H9 (cell line): ENCODE results near the gene LRRC55. TPM values are rescaled to one million over a fixed set of nuclear protein-coding genes. Genes with fewer than 3 reads are reported as not detected.

Experiments used
- DNase-seq: peaks from one replicate; pipeline ENCODE4 v3.0.0-alpha.2; 2017
- H2AFZ ChIP-seq: one replicate; pipeline ENCODE4 v1.6.1; 2013; ENCODE audit warnings: mild to moderate bottlenecking, low read length, control low read depth, moderate library complexity
- H2AK5ac ChIP-seq: 2 replicates; pipeline ENCODE4 v1.6.1; 2013; ENCODE audit warnings: low read length, control low read depth, mixed read lengths; ENCODE audit not compliant: insufficient read length
- H2BK120ac ChIP-seq: one replicate; pipeline ENCODE4 v1.6.1; 2013; ENCODE audit warnings: low read depth, mild to moderate bottlenecking, low read length, control low read depth, inconsistent platforms; ENCODE audit not compliant: poor library complexity, severe bottlenecking
- H2BK12ac ChIP-seq: 2 replicates; pipeline ENCODE4 v1.6.1; 2013; ENCODE audit warnings: low read length, control low read depth, mixed read lengths, low read depth; ENCODE audit not compliant: insufficient read length
- H2BK15ac ChIP-seq: 2 replicates; pipeline ENCODE4 v1.6.1; 2013; ENCODE audit warnings: low read depth, low read length, control low read depth
- H2BK20ac ChIP-seq: one replicate; pipeline ENCODE4 v1.6.1; 2013; ENCODE audit warnings: low read depth, mild to moderate bottlenecking, low read length, control low read depth, inconsistent platforms; ENCODE audit not compliant: poor library complexity, severe bottlenecking
- H2BK5ac ChIP-seq: 2 replicates; pipeline ENCODE4 v1.6.1; 2013; ENCODE audit warnings: low read length, control low read depth, mixed read lengths; ENCODE audit not compliant: insufficient read length
- H3K14ac ChIP-seq: 2 replicates; pipeline ENCODE4 v1.6.1; 2013; ENCODE audit warnings: low read length, control low read depth; ENCODE audit not compliant: insufficient read depth
- H3K18ac ChIP-seq: 2 replicates; pipeline ENCODE4 v1.6.1; 2013; ENCODE audit warnings: low read depth, mild to moderate bottlenecking, mixed read lengths, low read length, control low read depth; ENCODE audit not compliant: insufficient read length
- H3K23ac ChIP-seq: 2 replicates; pipeline ENCODE4 v1.6.1; 2013; ENCODE audit warnings: low read length, control low read depth, mixed read lengths, low read depth; ENCODE audit not compliant: insufficient read length
- H3K23me2 ChIP-seq: 2 replicates; pipeline ENCODE4 v1.6.1; 2013; ENCODE audit warnings: low read depth, mild to moderate bottlenecking, mixed read lengths, low read length, control low read depth; ENCODE audit not compliant: insufficient read length, poor library complexity, severe bottlenecking
- H3K27ac ChIP-seq: 2 replicates; pipeline ENCODE4 v1.5.1; 2013; ENCODE audit warnings: low read length, control low read depth, mixed read lengths, low read depth; ENCODE audit not compliant: insufficient read length
- H3K27me3 ChIP-seq: 2 replicates; pipeline ENCODE4 v1.6.1; 2013; ENCODE audit warnings: low read length, control low read depth, inconsistent platforms; ENCODE audit not compliant: insufficient read depth
- H3K4ac ChIP-seq: 2 replicates; pipeline ENCODE4 v1.6.1; 2013; ENCODE audit warnings: low read depth, mild to moderate bottlenecking, control low read depth, inconsistent platforms, low read length, moderate library complexity
- H3K4me1 ChIP-seq: 2 replicates; pipeline ENCODE4 v1.6.1; 2013; ENCODE audit warnings: low read length, control low read depth, inconsistent platforms; ENCODE audit not compliant: insufficient read depth
- H3K4me2 ChIP-seq: 2 replicates; pipeline ENCODE4 v1.6.1; 2013; ENCODE audit warnings: low read length, control low read depth, mixed read lengths; ENCODE audit not compliant: insufficient read length, insufficient read depth
- H3K56ac ChIP-seq: 2 replicates; pipeline ENCODE4 v1.6.1; 2013; ENCODE audit warnings: low read depth, mild to moderate bottlenecking, mixed read lengths, low read length, control low read depth; ENCODE audit not compliant: insufficient read length
- H3K79me1 ChIP-seq: 2 replicates; pipeline ENCODE4 v1.6.1; 2013; ENCODE audit warnings: low read depth, mild to moderate bottlenecking, moderate library complexity, low read length, control low read depth, inconsistent platforms; ENCODE audit not compliant: insufficient read depth, poor library complexity, severe bottlenecking
- H3K79me2 ChIP-seq: 2 replicates; pipeline ENCODE4 v1.6.1; 2013; ENCODE audit warnings: low read length, control low read depth, inconsistent platforms; ENCODE audit not compliant: insufficient read depth
- H3K9ac ChIP-seq: 2 replicates; pipeline ENCODE4 v1.6.1; 2013; ENCODE audit warnings: low read length, control low read depth, mixed read lengths; ENCODE audit not compliant: insufficient read length; ENCODE audit errors: extremely low read depth
- H3K9me3 ChIP-seq: one replicate; pipeline ENCODE4 v1.6.1; 2013; ENCODE audit warnings: low read depth, low read length, inconsistent platforms; ENCODE audit not compliant: control insufficient read depth
- H3T11ph ChIP-seq: one replicate; pipeline ENCODE4 v1.6.1; 2013; ENCODE audit warnings: mild to moderate bottlenecking, low read length, control low read depth, inconsistent platforms
- H4K20me1 ChIP-seq: one replicate; pipeline ENCODE4 v1.6.1; 2013; ENCODE audit not compliant: control insufficient read depth, insufficient read length, insufficient read depth
- H4K5ac ChIP-seq: 2 replicates; pipeline ENCODE4 v1.6.1; 2013; ENCODE audit warnings: low read depth, mild to moderate bottlenecking, mixed read lengths, low read length, control low read depth; ENCODE audit not compliant: insufficient read length
- H4K8ac ChIP-seq: replicated peaks from 2 replicates; pipeline ENCODE4 v1.6.1; 2013; ENCODE audit warnings: low read length, control low read depth, mixed read lengths, low read depth; ENCODE audit not compliant: insufficient read length
- H4K91ac ChIP-seq: 2 replicates; pipeline ENCODE4 v1.6.1; 2013; ENCODE audit warnings: low read depth, mild to moderate bottlenecking, moderate library complexity, mixed read lengths, low read length, control low read depth; ENCODE audit not compliant: insufficient read length
- H3K27ac Mint-ChIP-seq, 3 experiments: 2 replicates in 2 of 3; 3 replicates in 1 of 3; pipeline ENCODE4 v1.8.0; 2020 to 2021; ENCODE audit warnings: mixed read lengths in 3 of 3, mild to moderate bottlenecking in 1 of 3, moderate library complexity in 1 of 3
- H3K27me3 Mint-ChIP-seq: 2 replicates; pipeline ENCODE4 v1.8.0; 2021; ENCODE audit warnings: low read depth, mild to moderate bottlenecking, moderate library complexity, mixed read lengths
- H3K36me3 Mint-ChIP-seq, 3 experiments: 2 replicates in 2 of 3; 3 replicates in 1 of 3; pipeline ENCODE4 v1.8.0; 2020 to 2021; ENCODE audit warnings: low read depth in 3 of 3, mixed read lengths in 3 of 3; ENCODE audit not compliant: insufficient read depth in 1 of 3
- H3K4me1 Mint-ChIP-seq, 2 experiments: 2 replicates each; pipeline ENCODE4 v1.8.0; 2020; ENCODE audit warnings: mixed read lengths in 2 of 2
- H3K4me3 Mint-ChIP-seq, 2 experiments: 2 replicates in 1 of 2; 3 replicates in 1 of 2; pipeline ENCODE4 v1.8.0; 2020 to 2021; ENCODE audit warnings: mild to moderate bottlenecking in 2 of 2, mixed read lengths in 2 of 2, moderate library complexity in 1 of 2
- H3K9me3 Mint-ChIP-seq, 2 experiments: 2 replicates in 1 of 2; 3 replicates in 1 of 2; pipeline ENCODE4 v1.8.0; 2020; ENCODE audit warnings: mild to moderate bottlenecking in 2 of 2, mixed read lengths in 2 of 2, moderate library complexity in 1 of 2
- CTCF ChIP-seq: fragments of 200-600 bp; sonication (generic); conservative IDR thresholded peaks from 3 replicates; pipeline ENCODE4 v1.8.0; 2021; ENCODE audit warnings: antibody characterized with exemption, mild to moderate bottlenecking
- WGBS: extraction: QIAGEN DNeasy Blood & Tissue Kit; methylation state at CpG from one replicate; pipeline ENCODE4 v1.1.7; 2013; ENCODE audit warnings: missing lambda C conversion rate, low lambda C conversion rate, mixed read lengths; ENCODE audit not compliant: insufficient read length; ENCODE audit errors: extremely low coverage; 5-methylcytosine and 5-hydroxymethylcytosine counted together
- total RNA-seq: library from RNA; stranded (reverse); gene quantifications from 2 replicates; pipeline ENCODE4 v1.2.1, GENCODE V29; 2021

The LRRC55 gene
- total RNA-seq, 1 experiment from 2014 or later, result 1.0 TPM

DNA sequence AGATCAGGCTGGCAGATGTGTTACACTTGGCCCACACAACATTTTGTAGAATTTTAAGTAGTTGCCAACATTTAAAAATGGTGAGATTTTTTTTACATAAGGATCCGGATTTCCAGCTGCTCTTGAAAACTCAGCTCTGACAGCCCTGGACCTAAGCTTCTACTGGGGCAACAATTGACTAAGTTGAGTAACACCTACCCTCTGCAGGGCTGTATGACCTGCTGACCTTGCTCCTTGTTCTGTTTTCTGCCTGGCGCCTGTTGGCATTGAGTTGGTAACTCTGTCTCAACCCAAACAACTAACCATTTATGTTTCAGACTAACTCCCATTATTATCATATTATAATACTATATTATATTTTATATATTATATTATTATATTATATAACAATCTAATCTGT lies 21.1 kb upstream of the LRRC55 start:
- H3K36me3 Mint-ChIP-seq, result no peaks in the 10 kb centered on the region
- no peak for TF ChIP-seq CTCF
- no peak overlapping the region for H3K18ac ChIP-seq
- H4K8ac ChIP-seq, result no peak overlapping the region
- peaks cover 2% of the 10 kb centered on the region for H4K20me1 ChIP-seq
- no peak overlapping the region for H2AFZ ChIP-seq
- no peak overlapping the region for H2BK12ac ChIP-seq
- H2BK20ac ChIP-seq, result no peak overlapping the region
- no peak overlapping the region for H3K14ac ChIP-seq
- H4K91ac ChIP-seq, result no peak overlapping the region
- H3K4me1 Mint-ChIP-seq, result peaks cover 15 to 22% of the 10 kb centered on the region in 2 experiments
- no peak overlapping the region for H4K5ac ChIP-seq
- H2BK5ac ChIP-seq, result no peak overlapping the region
- H3K9me3 Mint-ChIP-seq, result no peaks in the 10 kb centered on the region
- no peak overlapping the region for H2BK15ac ChIP-seq
- no peak overlapping the region for H3K27ac Mint-ChIP-seq
- no peaks in the 10 kb centered on the region for H3K23me2 ChIP-seq
- H3K4me2 ChIP-seq, result no peak overlapping the region
- WGBS, result no CpG with 5 or more reads among the region's 2 CpGs
- DNase-seq, result no peak
- no peaks in the 10 kb centered on the region for H3K79me1 ChIP-seq
- H3K4me1 ChIP-seq, result peaks cover 2% of the 10 kb centered on the region; the same call in 1 of the 2 replicates
- no peak overlapping the region for H3K9ac ChIP-seq
- H3K9me3 ChIP-seq, result no peaks in the 10 kb centered on the region
- no peak overlapping the region for H2AK5ac ChIP-seq
- no peaks in the 10 kb centered on the region for H3K79me2 ChIP-seq
- H3K23ac ChIP-seq, result no peak overlapping the region
- H3T11ph ChIP-seq, result no peak overlapping the region
- H3K56ac ChIP-seq, result no peak overlapping the region
- peaks cover 18% of the 10 kb centered on the region for H3K27me3 Mint-ChIP-seq
- no peak overlapping the region for H3K4me3 Mint-ChIP-seq
- no peaks in the 10 kb centered on the region for H3K27me3 ChIP-seq
- no peak overlapping the region for H2BK120ac ChIP-seq
- no peak overlapping the region for H3K4ac ChIP-seq
- no peak overlapping the region for H3K27ac ChIP-seq
